Measurements from ENCODE around the gene CLASP2. TPM values are rescaled to one million over a fixed set of nuclear protein-coding genes. Genes with fewer than 3 reads are reported as not detected.

CLASP2 gene
- total RNA-seq, 1 experiment from 2014 or later = 36.5 TPM

- intact Hi-C loops (cut with micrococcal nuclease; ENCODE audit: unreplicated experiment) = no loop called here
- Histone ChIP-seq H2AFZ (no peak overlapping the region), H3K9me2 (ENCODE audit: insufficient read depth) (no peaks in the 10 kb centered on the region), H4K20me1 (ENCODE audit: insufficient read depth) (no peaks in the 10 kb centered on the region), H3F3A (ENCODE audit: insufficient read depth, low read depth) (no peaks in the 10 kb centered on the region), H3K36me3 (ENCODE audit: low read depth) (no peaks in the 10 kb centered on the region), H3K79me2 (ENCODE audit: low read depth) (no peaks in the 10 kb centered on the region), H3K4me3 (no peak overlapping the region), H3K4me2 (no peak overlapping the region), H3K9me3 (ENCODE audit: insufficient read depth, low read depth) (no peaks in the 10 kb centered on the region), H3K27ac (no peak overlapping the region), H3K4me1 (replicated peaks; ENCODE audit: insufficient read depth) (no peaks in the 10 kb centered on the region), H3K27me3 (ENCODE audit: insufficient read depth, low read depth) (no peaks in the 10 kb centered on the region)
- CTCF ChIA-PET = no interaction called here
- TF ChIP-seq EZH2 (IDR thresholded peaks at IDR 0.05; ENCODE audit: low read depth) (no peak), CTCF (conservative IDR thresholded peaks at IDR 0.05) (no peak)
- no TSS peak for BruUV-seq (replicated peaks)
- no peak for DNase-seq
- POLR2A ChIA-PET (ENCODE audit: unreplicated experiment) = no interaction called here
These were observed 191.3 kb downstream of the CLASP2 start for GRCh38 chr3:33526787-33527186.

- CTCF ChIA-PET = no interaction called here
- TF ChIP-seq EZH2 (IDR thresholded peaks at IDR 0.05; ENCODE audit: low read depth) = no peak
- TF ChIP-seq CTCF (conservative IDR thresholded peaks at IDR 0.05) = no peak
- intact Hi-C loops (cut with micrococcal nuclease; ENCODE audit: unreplicated experiment) = no loop called here
- no peaks in the 10 kb centered on the region for H3K79me2 ChIP-seq (ENCODE audit: low read depth)
- no peak overlapping the region for H3K4me2 ChIP-seq
- H2AFZ ChIP-seq = no peak overlapping the region
- H3K9me2 ChIP-seq (ENCODE audit: insufficient read depth) = no peaks in the 10 kb centered on the region
- no peaks in the 10 kb centered on the region for H3K36me3 ChIP-seq (ENCODE audit: low read depth)
- no peaks in the 10 kb centered on the region for H3K9me3 ChIP-seq (ENCODE audit: insufficient read depth, low read depth)
- H3K4me1 ChIP-seq (replicated peaks; ENCODE audit: insufficient read depth) = no peaks in the 10 kb centered on the region
- H3K27ac ChIP-seq = no peak overlapping the region
- BruUV-seq (replicated peaks) = no TSS peak
- no peaks in the 10 kb centered on the region for H3F3A ChIP-seq (ENCODE audit: insufficient read depth, low read depth)
- H3K4me3 ChIP-seq = no peak overlapping the region
- no peaks in the 10 kb centered on the region for H4K20me1 ChIP-seq (ENCODE audit: insufficient read depth)
- no peaks in the 10 kb centered on the region for H3K27me3 ChIP-seq (ENCODE audit: insufficient read depth, low read depth)
- POLR2A ChIA-PET (ENCODE audit: unreplicated experiment) = no interaction called here
- DNase-seq = no peak
These were observed 192.8 kb downstream of the CLASP2 start for GRCh38 chr3:33525232-33525631.

GRCh38 chr3:33523093-33523667, 194.9 kb downstream of the CLASP2 start:
- no TSS peak for BruUV-seq (replicated peaks)
- intact Hi-C loops (cut with micrococcal nuclease; ENCODE audit: unreplicated experiment) = no loop called here

More at GRCh38 chr3:33523093-33523667, 194.9 kb downstream of the CLASP2 start:
- TF ChIP-seq CTCF (conservative IDR thresholded peaks at IDR 0.05) (no peak), EZH2 (IDR thresholded peaks at IDR 0.05; ENCODE audit: low read depth) (no peak)
- Histone ChIP-seq H3F3A (ENCODE audit: insufficient read depth, low read depth) (no peaks in the 10 kb centered on the region), H2AFZ (no peak overlapping the region), H3K9me3 (ENCODE audit: insufficient read depth, low read depth) (no peaks in the 10 kb centered on the region), H3K36me3 (ENCODE audit: low read depth) (no peaks in the 10 kb centered on the region), H3K27me3 (ENCODE audit: insufficient read depth, low read depth) (no peaks in the 10 kb centered on the region), H3K79me2 (ENCODE audit: low read depth) (no peaks in the 10 kb centered on the region), H3K9me2 (ENCODE audit: insufficient read depth) (no peaks in the 10 kb centered on the region), H4K20me1 (ENCODE audit: insufficient read depth) (no peaks in the 10 kb centered on the region), H3K4me2 (no peak overlapping the region), H3K4me1 (replicated peaks; ENCODE audit: insufficient read depth) (no peaks in the 10 kb centered on the region), H3K27ac (no peak overlapping the region), H3K4me3 (no peak overlapping the region)
- POLR2A ChIA-PET (ENCODE audit: unreplicated experiment) = no interaction called here
- DNase-seq = no peak
- CTCF ChIA-PET = no interaction called here
